BJ (cell line): ENCODE data around the gene TTC7B. TPM values are rescaled to one million over a fixed set of nuclear protein-coding genes. Genes with fewer than 3 reads are reported as not detected.
"Not testable (repeated sequence)": the region's sequence is repeated elsewhere in the genome, so short reads cannot be mapped to it uniquely, and the experiment has no call there.

ENCODE experiments used
- CTCF ChIA-PET: fragments of 350-600 bp; formaldehyde crosslinking; extraction: SDS; loops from one replicate; lab custom pipeline; 2021; ENCODE audit warnings: antibody characterized with exemption, inconsistent platforms; lab: Yijun Ruan, JAX
- POLR2A ChIA-PET: fragments of 300-600 bp; sonication (Branson Sonifier 250); formaldehyde crosslinking; extraction: SDS; loops from one replicate; lab custom pipeline; 2021; ENCODE audit warnings: antibody characterized with exemption; lab: Charles Lee
- DNase-seq: peaks from one replicate; pipeline ENCODE4 v3.0.0-alpha.2; 2011; ENCODE audit warnings: low read depth
- H3K27me3 ChIP-seq: 2 replicates; pipeline ENCODE4 v1.6.0; 2011; ENCODE audit warnings: low read length; ENCODE audit not compliant: control insufficient read depth, insufficient read depth
- H3K36me3 ChIP-seq: 2 replicates; pipeline ENCODE4 v1.5.1; 2011; ENCODE audit warnings: low read length; ENCODE audit not compliant: control insufficient read depth, insufficient read depth
- H3K4me3 ChIP-seq: 2 replicates; pipeline ENCODE4 v1.5.1; 2011; ENCODE audit warnings: low read depth, mild to moderate bottlenecking, control low read depth, low read length
- CTCF ChIP-seq: IDR thresholded peaks from 2 replicates; pipeline ENCODE4 v1.5.1; 2011; ENCODE audit warnings: low read depth, mild to moderate bottlenecking, control low read depth, inconsistent platforms, low read length, moderate library complexity; ENCODE audit not compliant: insufficient read depth
- polyA plus RNA-seq: library from polyadenylated mRNA; depleted of rRNA; stranded (reverse); fragments of >200 nt; gene quantifications from 2 replicates; pipeline ENCODE4 v1.2.3, GENCODE V29; 2011

TTC7B gene
- polyA plus RNA-seq, 1 experiment = 46.9 TPM

GRCh38 chr14:90839024-90839888, 23.0 kb upstream of the TTC7B start:
- Histone ChIP-seq H3K4me3 (no peak overlapping the region), H3K27me3 (no peaks in the 10 kb centered on the region), H3K36me3 (no peaks in the 10 kb centered on the region)
- DNase-seq = peak; percentile 30
- no peak for TF ChIP-seq CTCF
- ChIA-PET CTCF (no interaction called here), POLR2A (no interaction called here)

GRCh38 chr14:90838531-90838930, 22.3 kb upstream of the TTC7B start:
- H3K36me3 ChIP-seq, DNase-seq, H3K27me3 ChIP-seq, H3K4me3 ChIP-seq, CTCF ChIA-PET, POLR2A ChIA-PET: not testable (repeated sequence)

- H3K4me3 ChIP-seq = no peak overlapping the region
- no peaks in the 10 kb centered on the region for H3K27me3 ChIP-seq
- POLR2A ChIA-PET = no interaction called here
- no peak for TF ChIP-seq CTCF
- CTCF ChIA-PET = no interaction called here
- no peak for DNase-seq
- no peaks in the 10 kb centered on the region for H3K36me3 ChIP-seq
Observed at GRCh38 chr14:90837355-90837754, 21.1 kb upstream of the TTC7B start.

GRCh38 chr14:90836692-90837063, 20.4 kb upstream of the TTC7B start:
- H3K4me3 ChIP-seq = no peak overlapping the region
- no peak for TF ChIP-seq CTCF
- POLR2A ChIA-PET = no interaction called here
- CTCF ChIA-PET = interaction anchor here (0.6 kb wide), 1 partner anchor 58 kb away, joined by 3 read pairs; no protein-coding TSS in a partner anchor
- no peaks in the 10 kb centered on the region for H3K36me3 ChIP-seq
- H3K27me3 ChIP-seq = no peaks in the 10 kb centered on the region
- no peak for DNase-seq

- no peak for TF ChIP-seq CTCF
- no peaks in the 10 kb centered on the region; the same call in 1 of the 2 replicates for H3K27me3 ChIP-seq
- ChIA-PET CTCF (no interaction called here), POLR2A (no interaction called here)
- no peaks in the 10 kb centered on the region for H3K36me3 ChIP-seq
- no peak overlapping the region for H3K4me3 ChIP-seq
- no peak for DNase-seq
Observed at GRCh38 chr14:90831821-90832220, 15.6 kb upstream of the TTC7B start.
